GM13976 (cell line): ENCODE measurements around the gene FAM98B.

Experiments
- DNase-seq: peaks from one replicate; pipeline ENCODE4 v3.0.0; 2012; ENCODE audit warnings: low spot score
- in situ Hi-C: fragments of 300-500 bp; cut with MboI; formaldehyde crosslinking; loops from one replicate; pipeline ENCODE4 v1.12.0; 2022; ENCODE audit warnings: low sequenced_read_pairs, mixed read lengths, inconsistent platforms; ENCODE audit not compliant: unreplicated experiment
- TF ChIP-seq, protein P1 (sequence below): IDR thresholded peaks from 2 replicates; pipeline ENCODE4 v1.5.1; 2012; ENCODE audit warnings: borderline replicate concordance, mild to moderate bottlenecking; ENCODE audit not compliant: insufficient read depth; ENCODE audit errors: extremely low read depth, missing control alignments, control extremely low read depth

The FAM98B gene

DNA sequence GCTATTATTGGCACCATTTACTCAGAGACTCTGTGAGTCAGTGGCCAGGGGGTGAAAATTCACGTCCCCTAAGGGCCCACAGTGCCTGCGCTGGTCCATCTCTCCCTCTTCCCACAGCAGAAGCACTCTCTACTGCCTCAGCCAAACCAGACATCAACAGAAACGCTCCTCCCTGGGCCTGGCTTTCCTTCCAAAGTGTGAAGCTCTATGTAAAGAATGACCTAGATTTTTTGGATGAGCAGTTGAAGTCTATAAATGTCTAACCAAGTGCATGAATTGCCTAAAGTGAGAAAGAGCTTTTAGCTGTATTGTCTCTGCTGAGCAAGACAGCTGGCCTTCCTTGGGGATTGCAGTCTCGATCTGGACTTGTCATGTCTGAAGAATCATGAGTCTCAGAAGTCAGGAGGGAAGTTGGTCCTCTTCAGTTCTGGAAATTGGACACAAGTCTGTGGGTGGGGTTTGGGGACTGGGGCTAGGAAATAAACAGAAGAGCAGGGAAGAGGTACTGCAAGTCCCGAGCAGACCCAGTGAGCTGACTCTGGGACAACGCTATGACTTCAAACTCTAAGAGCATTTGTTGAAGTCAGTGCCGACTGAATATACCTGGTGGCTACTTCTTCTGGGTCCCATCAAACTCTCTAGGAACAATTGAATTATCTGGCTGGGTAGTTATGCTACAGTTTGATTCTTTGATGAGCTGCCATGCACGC, 81.7 kb downstream of the FAM98B start:
- TF ChIP-seq, protein P1, sequence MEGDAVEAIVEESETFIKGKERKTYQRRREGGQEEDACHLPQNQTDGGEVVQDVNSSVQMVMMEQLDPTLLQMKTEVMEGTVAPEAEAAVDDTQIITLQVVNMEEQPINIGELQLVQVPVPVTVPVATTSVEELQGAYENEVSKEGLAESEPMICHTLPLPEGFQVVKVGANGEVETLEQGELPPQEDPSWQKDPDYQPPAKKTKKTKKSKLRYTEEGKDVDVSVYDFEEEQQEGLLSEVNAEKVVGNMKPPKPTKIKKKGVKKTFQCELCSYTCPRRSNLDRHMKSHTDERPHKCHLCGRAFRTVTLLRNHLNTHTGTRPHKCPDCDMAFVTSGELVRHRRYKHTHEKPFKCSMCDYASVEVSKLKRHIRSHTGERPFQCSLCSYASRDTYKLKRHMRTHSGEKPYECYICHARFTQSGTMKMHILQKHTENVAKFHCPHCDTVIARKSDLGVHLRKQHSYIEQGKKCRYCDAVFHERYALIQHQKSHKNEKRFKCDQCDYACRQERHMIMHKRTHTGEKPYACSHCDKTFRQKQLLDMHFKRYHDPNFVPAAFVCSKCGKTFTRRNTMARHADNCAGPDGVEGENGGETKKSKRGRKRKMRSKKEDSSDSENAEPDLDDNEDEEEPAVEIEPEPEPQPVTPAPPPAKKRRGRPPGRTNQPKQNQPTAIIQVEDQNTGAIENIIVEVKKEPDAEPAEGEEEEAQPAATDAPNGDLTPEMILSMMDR: no peak

DNA sequence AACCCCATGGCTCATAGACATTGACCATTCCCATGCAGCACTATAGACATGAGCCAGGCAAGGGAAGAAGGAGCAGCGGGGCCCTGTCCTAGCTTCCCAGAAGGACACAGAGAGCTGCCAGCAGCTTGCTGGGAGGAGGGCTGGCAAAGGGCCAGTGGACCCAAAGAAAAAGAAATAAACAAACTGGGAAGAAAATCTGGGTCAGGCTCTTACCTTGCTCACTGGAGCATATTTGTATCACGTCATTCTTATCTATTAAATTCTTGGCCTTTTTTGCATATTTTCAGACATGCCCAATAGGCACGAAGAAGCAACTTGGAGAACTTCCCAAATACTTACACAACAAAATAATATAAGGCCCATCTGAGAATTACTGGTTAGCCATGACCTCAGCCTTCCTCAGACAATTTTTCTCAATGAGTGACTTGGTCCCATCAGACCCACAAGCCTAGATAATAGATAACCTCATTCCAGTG, 82.3 kb downstream of the FAM98B start:
- DNase-seq: no peak
- TF ChIP-seq, protein P1: no peak
- in situ Hi-C loops: no loop called here

More for the DNA sequence above, 81.7 kb downstream of the FAM98B start:
- in situ Hi-C loops: no loop called here
- DNase-seq: no peak
